HEK293T (cell line): ENCODE data around the gene FGFRL1.

Experiments used
- BHLHE40 ChIP-seq: fragments of 450-650 bp; IDR thresholded peaks from 2 replicates; pipeline ENCODE4 v1.6.1; 2016; ENCODE audit warnings: mild to moderate bottlenecking, moderate library complexity, borderline replicate concordance
- CTBP1 ChIP-seq: fragments of 450-650 bp; IDR thresholded peaks from 2 replicates; pipeline ENCODE4 v1.6.1; 2016; ENCODE audit warnings: borderline replicate concordance
- ELF4 ChIP-seq: fragments of 450-650 bp; IDR thresholded peaks from 2 replicates; pipeline ENCODE4 v1.6.1; 2017; ENCODE audit warnings: antibody characterized with exemption
- FOXA1 ChIP-seq: fragments of 450-650 bp; IDR thresholded peaks from 2 replicates; pipeline ENCODE4 v1.6.1; 2016; ENCODE audit warnings: mild to moderate bottlenecking
- FOXK2 ChIP-seq: fragments of 450-650 bp; IDR thresholded peaks from 2 replicates; pipeline ENCODE4 v1.6.1; 2016; ENCODE audit warnings: mild to moderate bottlenecking
- FOXM1 ChIP-seq: fragments of 450-650 bp; IDR thresholded peaks from 2 replicates; pipeline ENCODE4 v1.6.1; 2017; ENCODE audit warnings: mild to moderate bottlenecking, borderline replicate concordance
- HDGF ChIP-seq: fragments of 450-650 bp; IDR thresholded peaks from 2 replicates; pipeline ENCODE4 v1.6.1; 2017; ENCODE audit warnings: antibody characterized with exemption, borderline replicate concordance
- L3MBTL2 ChIP-seq: fragments of 450-650 bp; conservative IDR thresholded peaks from 2 replicates; pipeline ENCODE4 v1.6.1; 2016; ENCODE audit warnings: mild to moderate bottlenecking
- LEF1 ChIP-seq: fragments of 450-650 bp; IDR thresholded peaks from 2 replicates; pipeline ENCODE4 v1.6.1; 2017; ENCODE audit warnings: mild to moderate bottlenecking, borderline replicate concordance
- NFRKB ChIP-seq: fragments of 450-650 bp; IDR thresholded peaks from 2 replicates; pipeline ENCODE4 v1.6.1; 2016; ENCODE audit warnings: mild to moderate bottlenecking, moderate library complexity
- SP1 ChIP-seq: fragments of 450-650 bp; IDR thresholded peaks from 2 replicates; pipeline ENCODE4 v1.6.1; 2017
- SUZ12 ChIP-seq: fragments of 450-650 bp; IDR thresholded peaks from 2 replicates; pipeline ENCODE4 v1.6.1; 2016; ENCODE audit warnings: mild to moderate bottlenecking
- TARDBP ChIP-seq: fragments of 450-650 bp; IDR thresholded peaks from 2 replicates; pipeline ENCODE4 v1.6.1; 2016

DNA sequence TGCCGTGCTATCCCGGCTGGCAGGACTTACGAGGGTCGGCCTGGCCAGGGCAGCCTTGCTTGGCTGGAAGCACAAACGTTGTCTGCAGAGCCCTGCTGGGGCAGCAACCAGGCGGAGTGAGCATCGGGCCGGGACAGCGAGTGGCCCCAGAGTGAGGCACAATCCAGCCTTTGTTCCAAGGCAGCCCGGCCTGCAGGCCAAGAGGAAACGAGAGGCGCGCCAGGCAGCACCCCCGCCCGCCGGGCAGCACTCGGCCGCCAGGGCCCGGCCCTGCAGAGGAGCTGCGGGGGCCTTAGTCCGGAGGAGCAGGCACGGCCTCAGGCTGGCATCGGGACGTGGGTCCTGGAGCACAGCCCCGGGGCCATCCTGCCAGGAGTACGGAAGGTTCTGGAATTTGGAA, 24.1 kb downstream of the FGFRL1 start:
- TF ChIP-seq FOXM1 (no peak), FOXA1 (no peak), L3MBTL2 (no peak), FOXK2 (no peak), ELF4 (no peak), TARDBP (no peak), LEF1 (no peak), CTBP1 (no peak), SP1 (no peak), HDGF (no peak), NFRKB (no peak), BHLHE40 (no peak), SUZ12 (no peak)
